WTC11 (cell line): Measurements from ENCODE around the gene PREX1.

Experiments
- ATF3 ChIP-seq: sonication (generic); formaldehyde crosslinking; conservative IDR thresholded peaks from 2 replicates; pipeline ENCODE4 v1.8.1; 2022; ENCODE audit warnings: mild to moderate bottlenecking, missing genetic modification reagents
- CTCF ChIP-seq: fragments of 200-600 bp; IDR thresholded peaks from 2 replicates; pipeline ENCODE4 v1.8.0; 2022; ENCODE audit warnings: antibody characterized with exemption
- NFYB ChIP-seq: sonication (generic); formaldehyde crosslinking; conservative IDR thresholded peaks from 2 replicates; pipeline ENCODE4 v1.8.0; 2022; ENCODE audit warnings: low read depth, missing genetic modification reagents
- TEAD4 ChIP-seq: sonication (generic); formaldehyde crosslinking; IDR thresholded peaks from 2 replicates; pipeline ENCODE4 v1.8.0; 2022; ENCODE audit warnings: mild to moderate bottlenecking, missing genetic modification reagents
- USF2 ChIP-seq: sonication (generic); formaldehyde crosslinking; IDR thresholded peaks from 2 replicates; pipeline ENCODE4 v1.8.1; 2023; ENCODE audit warnings: mild to moderate bottlenecking, missing genetic modification reagents, moderate library complexity

GRCh38 chr20:48649868-48650267 is 177.9 kb downstream of the PREX1 start:
- no peak for TF ChIP-seq ATF3 (CRISPR knock-in tag)
- no peak for TF ChIP-seq CTCF
- no peak for TF ChIP-seq TEAD4 (CRISPR knock-in tag)
- no peak for TF ChIP-seq NFYB (CRISPR knock-in tag)
- TF ChIP-seq USF2 = no peak
